Measurements from ENCODE around the gene SRP54.
"Not testable (repeated sequence)": the region's sequence is repeated elsewhere in the genome, so short reads cannot be mapped to it uniquely, and the experiment has no call there.

SRP54 gene

GRCh38 chr14:34985740-34986139 lies 2.9 kb downstream of the SRP54 start:
- no peak for DNase-seq

GRCh38 chr14:34987180-34987579 lies 4.4 kb downstream of the SRP54 start:
- DNase-seq: no peak

- no peak for DNase-seq
Measured at GRCh38 chr14:34989762-34990161, 7.0 kb downstream of the SRP54 start.

DNA sequence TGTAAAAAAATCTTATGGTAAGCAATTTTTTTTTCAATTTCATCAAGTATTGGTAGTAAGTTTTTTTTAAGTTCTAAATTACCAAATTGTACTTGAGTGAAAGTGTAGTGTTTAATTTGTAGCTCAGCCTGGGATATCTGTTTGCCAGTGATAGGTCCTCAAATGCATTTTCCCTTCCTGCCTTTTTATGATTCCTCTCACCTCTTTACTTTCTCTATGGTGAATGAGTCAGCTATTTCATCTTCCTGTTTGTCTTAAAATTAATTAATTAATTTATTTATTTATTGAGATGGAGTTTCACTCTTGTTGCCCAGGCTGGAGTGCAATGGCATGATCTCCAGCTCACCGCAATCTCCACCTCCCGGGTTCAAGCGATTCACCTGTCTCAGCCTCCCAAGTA lies 10.6 kb downstream of the SRP54 start:
- DNase-seq: no peak

GRCh38 chr14:34994668-34995067 lies 11.9 kb downstream of the SRP54 start:
- no peak for DNase-seq

DNA sequence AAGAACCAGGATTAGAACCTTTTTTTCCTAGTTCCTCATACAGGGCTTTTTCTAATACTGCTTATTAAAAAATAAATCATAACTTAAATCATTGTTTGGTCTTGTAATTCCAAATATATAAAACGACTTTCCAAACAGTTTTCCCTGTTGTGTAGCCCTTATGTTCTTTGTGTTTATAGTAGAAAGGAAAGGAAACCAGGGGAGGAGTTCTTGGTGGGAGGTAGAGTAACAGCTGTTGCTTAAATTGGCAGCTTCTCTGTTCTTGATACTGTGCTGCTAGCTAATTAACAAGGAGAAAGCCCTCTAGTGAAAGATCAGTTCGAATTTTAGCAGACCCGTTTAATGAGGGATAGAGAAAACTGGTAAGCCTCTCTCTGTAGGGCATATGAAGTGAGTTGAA lies 15.0 kb downstream of the SRP54 start:
- no peak for DNase-seq

GRCh38 chr14:34999500-34999899 lies 16.7 kb downstream of the SRP54 start:
- DNase-seq: no peak

DNA sequence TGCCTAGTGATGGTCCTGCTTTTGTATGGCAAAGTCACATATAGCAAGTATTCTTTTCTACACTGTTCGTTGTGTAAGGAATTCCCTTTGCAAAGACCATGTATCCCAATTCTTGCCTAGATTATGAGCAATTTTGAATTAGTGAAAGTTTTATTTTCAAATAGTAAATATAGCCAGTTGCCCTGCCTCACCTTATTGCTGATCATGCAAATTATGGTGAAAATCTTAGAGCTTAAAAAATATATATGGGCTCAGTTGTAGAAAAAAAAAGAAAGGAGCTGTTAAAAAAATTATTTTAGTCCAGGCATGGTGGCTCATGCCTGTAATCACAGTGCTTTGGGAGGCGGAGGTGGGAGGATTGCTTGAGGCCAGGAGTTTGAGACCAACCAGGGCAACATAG lies 18.8 kb downstream of the SRP54 start:
- no peak for DNase-seq

GRCh38 chr14:35004839-35005238 lies 22.0 kb downstream of the SRP54 start:
- DNase-seq: no peak

- DNase-seq: no peak
Measured at GRCh38 chr14:35016568-35016967, 33.8 kb downstream of the SRP54 start.

- DNase-seq: no peak
Measured at GRCh38 chr14:35020713-35021112, 37.9 kb downstream of the SRP54 start.

DNA sequence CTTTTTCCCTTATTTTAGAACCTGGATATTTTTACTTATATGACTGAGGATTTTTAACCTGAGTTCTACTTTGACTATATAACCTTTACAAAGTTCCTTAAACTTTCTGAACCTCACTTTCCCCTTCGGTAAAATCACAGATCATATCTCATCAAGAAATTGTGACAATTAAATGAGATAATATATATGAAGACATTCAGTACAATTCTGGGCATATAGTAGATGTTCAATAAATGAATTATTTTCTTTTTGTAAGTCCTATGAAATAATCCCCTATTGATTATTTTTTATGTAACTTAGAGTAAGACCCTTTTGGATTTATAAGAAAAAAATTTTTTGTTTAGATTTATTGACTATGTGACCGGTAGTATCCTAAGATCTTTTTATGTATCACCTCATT lies 45.6 kb downstream of the SRP54 start:
- DNase-seq: no peak

- DNase-seq: no peak
Measured at GRCh38 chr14:35032562-35032961, 49.8 kb downstream of the SRP54 start.

GRCh38 chr14:35034440-35034833 lies 51.6 kb downstream of the SRP54 start:
- no peak for DNase-seq

DNA sequence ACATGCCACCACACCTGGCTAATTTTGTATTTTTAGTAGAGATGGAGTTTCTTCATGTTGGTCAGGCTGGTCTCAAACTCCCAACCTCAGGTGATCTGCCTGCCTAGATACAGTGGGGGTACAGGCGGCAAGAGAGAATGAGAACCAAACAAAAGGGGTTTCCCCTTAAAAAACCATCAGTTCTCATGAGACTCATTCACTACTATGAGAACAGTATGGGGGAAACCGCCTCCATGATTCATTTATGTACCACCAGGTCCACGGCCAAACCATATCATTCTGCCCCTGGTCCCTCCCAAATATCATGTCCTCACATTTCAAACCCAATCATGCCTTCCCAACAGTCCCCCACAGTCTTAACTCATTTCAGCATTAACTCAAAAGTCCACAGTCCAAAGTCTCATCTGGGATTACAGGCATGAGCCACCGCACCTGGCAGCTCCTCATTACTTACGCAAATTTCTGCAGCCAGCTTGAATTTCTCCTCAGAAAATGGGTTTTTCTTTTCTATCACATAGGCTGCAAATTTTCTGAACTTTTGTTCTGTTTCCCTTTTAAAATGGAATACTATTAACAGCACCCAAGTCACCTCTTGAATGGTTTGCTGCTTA lies 52.3 kb downstream of the SRP54 start:
- DNase-seq: not testable (repeated sequence)

DNA sequence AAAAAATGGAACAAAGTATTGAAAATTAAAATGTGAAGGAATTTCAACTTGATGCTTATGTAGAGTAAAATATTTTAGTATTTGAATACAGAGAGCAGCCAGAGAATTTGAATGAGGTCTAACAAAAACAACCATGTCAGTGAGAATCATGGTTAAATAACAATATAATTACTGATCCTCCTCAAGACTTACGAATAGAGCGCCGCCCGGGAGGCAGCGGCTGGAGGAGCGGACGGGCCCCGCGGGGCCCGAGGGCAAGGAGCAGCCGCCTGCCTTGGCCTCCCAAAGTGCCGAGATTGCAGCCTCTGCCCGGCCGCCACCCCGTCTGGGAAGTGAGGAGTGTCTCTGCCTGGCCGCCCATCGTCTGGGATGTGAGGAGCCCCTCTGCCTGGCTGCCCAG lies 55.5 kb downstream of the SRP54 start:
- DNase-seq: not testable (repeated sequence)

- DNase-seq: no peak
Measured at GRCh38 chr14:35042632-35043031, 59.8 kb downstream of the SRP54 start.

GRCh38 chr14:35043046-35043445 lies 60.3 kb downstream of the SRP54 start:
- DNase-seq: no peak

GRCh38 chr14:35044939-35045797 lies 62.4 kb downstream of the SRP54 start:
- DNase-seq: no peak

- DNase-seq: no peak
Measured at GRCh38 chr14:35045798-35046047, 62.9 kb downstream of the SRP54 start.

- DNase-seq: peak; percentile 99
Measured at GRCh38 chr14:35046048-35046750, 63.4 kb downstream of the SRP54 start, which contains the start of gene FAM177A1. TSS of gene FAM177A1 (plus strand) at chr14:35046272. CDS start at chr14:35046464, 192 bp downstream.

- no peak for DNase-seq
Measured at GRCh38 chr14:35046751-35047536, 64.2 kb downstream of the SRP54 start.

- no peak for DNase-seq
Measured at GRCh38 chr14:35047976-35048513, 65.3 kb downstream of the SRP54 start.
